Neural cell (in vitro differentiated cells): ENCODE data around the gene CDH4.

ENCODE experiments used
- POLR2AphosphoS5 ChIP-seq: IDR thresholded peaks from 2 replicates; pipeline ENCODE4 v1.6.1; 2012
- TF ChIP-seq, protein P1 (sequence below): fragments of 450-650 bp; IDR thresholded peaks from 2 replicates; pipeline ENCODE4 v1.5.1; 2014; ENCODE audit warnings: antibody characterized with exemption, mild to moderate bottlenecking, moderate library complexity; ENCODE audit not compliant: poor library complexity, severe bottlenecking

DNA sequence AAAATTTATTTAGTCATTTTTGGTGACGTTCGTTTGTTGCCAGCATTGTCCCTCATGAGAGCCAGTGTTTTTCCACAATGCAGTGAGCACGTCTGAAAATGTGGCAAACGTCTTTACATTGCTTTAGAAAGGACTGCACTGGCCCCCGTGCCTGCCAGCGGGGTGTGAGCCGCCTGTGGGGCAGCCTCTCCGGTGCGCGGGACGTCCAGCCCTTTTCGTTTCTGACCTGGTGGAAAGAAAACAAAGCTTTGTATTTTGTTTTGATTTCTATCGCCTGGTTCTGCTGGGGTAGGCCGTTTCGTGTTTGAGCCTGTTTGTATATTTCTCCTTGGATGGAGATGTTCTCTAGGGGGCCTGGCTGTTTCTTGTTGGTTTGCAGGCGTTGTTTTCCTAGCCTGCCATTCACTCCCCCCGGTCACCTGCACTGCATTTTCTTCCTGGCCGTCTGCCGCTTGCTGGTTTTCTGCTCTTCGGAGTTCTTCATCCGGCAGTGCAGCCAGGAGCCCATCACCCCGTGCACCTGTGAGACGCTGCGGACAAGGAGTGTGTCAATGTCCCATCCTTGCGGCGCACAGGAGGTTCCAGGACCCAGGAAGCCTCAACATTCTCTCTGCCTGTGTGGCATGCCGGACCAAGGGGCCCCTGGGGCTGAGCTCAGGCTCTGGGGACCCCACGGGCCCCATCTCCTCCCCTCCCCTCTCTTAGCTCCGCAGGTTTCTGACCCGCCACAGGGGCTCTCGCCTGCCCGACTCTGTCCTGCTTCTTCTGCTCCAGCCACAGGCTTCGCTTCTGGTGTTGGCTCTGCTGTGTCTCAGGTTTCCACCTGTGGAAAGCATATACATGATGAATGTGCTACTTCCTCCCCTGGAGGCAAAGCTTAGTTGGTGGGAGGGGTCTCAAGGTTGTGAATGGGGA lies 100.5 kb downstream of the CDH4 start:
- TF ChIP-seq, protein P1, sequence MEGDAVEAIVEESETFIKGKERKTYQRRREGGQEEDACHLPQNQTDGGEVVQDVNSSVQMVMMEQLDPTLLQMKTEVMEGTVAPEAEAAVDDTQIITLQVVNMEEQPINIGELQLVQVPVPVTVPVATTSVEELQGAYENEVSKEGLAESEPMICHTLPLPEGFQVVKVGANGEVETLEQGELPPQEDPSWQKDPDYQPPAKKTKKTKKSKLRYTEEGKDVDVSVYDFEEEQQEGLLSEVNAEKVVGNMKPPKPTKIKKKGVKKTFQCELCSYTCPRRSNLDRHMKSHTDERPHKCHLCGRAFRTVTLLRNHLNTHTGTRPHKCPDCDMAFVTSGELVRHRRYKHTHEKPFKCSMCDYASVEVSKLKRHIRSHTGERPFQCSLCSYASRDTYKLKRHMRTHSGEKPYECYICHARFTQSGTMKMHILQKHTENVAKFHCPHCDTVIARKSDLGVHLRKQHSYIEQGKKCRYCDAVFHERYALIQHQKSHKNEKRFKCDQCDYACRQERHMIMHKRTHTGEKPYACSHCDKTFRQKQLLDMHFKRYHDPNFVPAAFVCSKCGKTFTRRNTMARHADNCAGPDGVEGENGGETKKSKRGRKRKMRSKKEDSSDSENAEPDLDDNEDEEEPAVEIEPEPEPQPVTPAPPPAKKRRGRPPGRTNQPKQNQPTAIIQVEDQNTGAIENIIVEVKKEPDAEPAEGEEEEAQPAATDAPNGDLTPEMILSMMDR: no peak
- no peak for TF ChIP-seq POLR2AphosphoS5
